ENCODE measurements around the gene OSBPL3.

The OSBPL3 gene

DNA sequence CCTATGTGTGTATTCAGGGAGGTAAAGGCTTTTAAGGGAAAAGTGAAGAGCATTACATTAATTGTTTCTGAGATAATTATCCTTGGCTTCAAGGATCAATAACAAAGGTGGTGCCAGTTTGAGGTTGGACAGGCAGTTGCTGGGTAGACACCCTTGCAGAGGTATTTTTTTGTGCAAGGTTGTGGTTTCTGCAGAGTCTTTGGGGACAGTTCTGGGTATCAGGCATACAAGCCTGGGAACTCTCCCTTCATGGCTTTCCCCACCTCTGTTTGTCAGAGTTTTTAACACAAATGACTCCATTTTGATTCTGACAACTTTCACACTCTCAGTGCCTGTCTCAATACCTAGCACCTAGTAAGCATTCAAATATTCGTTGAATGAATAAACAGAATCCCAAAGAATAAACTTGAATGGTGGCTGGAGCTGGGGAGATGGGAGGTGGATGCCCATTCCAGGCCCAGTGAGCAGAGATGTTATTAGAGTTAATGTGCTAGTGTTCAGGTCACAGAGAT lies 7.4 kb upstream of the OSBPL3 start:
- TF ChIP-seq, protein P1, sequence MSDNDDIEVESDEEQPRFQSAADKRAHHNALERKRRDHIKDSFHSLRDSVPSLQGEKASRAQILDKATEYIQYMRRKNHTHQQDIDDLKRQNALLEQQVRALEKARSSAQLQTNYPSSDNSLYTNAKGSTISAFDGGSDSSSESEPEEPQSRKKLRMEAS (IDR thresholded peaks at IDR 0.05; ENCODE audit: low read depth, low read length): no peak
- no peak for TF ChIP-seq MYC (IDR thresholded peaks at IDR 0.05; ENCODE audit: low read depth, low read length)
- TF ChIP-seq CTCF (IDR thresholded peaks at IDR 0.05; ENCODE audit: low read depth, low read length): no peak
- no peak for TF ChIP-seq POLR2A (IDR thresholded peaks at IDR 0.05; ENCODE audit: extremely low read depth, insufficient read length)
- H3K4me3 ChIP-seq (ENCODE audit: low read depth, low read length): no peak overlapping the region
- no peak for DNase-seq (ENCODE audit: low read depth)

GRCh38 chr7:24982917-24983316 lies 2.9 kb upstream of the OSBPL3 start:
- DNase-seq (ENCODE audit: low read depth): peak; percentile 30
- TF ChIP-seq, protein P1 (IDR thresholded peaks at IDR 0.05; ENCODE audit: low read depth, low read length): no peak
- TF ChIP-seq CTCF (IDR thresholded peaks at IDR 0.05; ENCODE audit: low read depth, low read length): peak; percentile 42
- no peak overlapping the region for H3K4me3 ChIP-seq (ENCODE audit: low read depth, low read length)

GRCh38 chr7:24981171-24981951 lies 1.4 kb upstream of the OSBPL3 start:
- no peak for TF ChIP-seq CTCF (IDR thresholded peaks at IDR 0.05; ENCODE audit: low read depth, low read length)
- TF ChIP-seq MYC (IDR thresholded peaks at IDR 0.05; ENCODE audit: low read depth, low read length): no peak
- TF ChIP-seq POLR2A (IDR thresholded peaks at IDR 0.05; ENCODE audit: extremely low read depth, insufficient read length): no peak
- TF ChIP-seq, protein P1 (IDR thresholded peaks at IDR 0.05; ENCODE audit: low read depth, low read length): no peak
- peak; percentile 59 for DNase-seq (ENCODE audit: low read depth)

DNA sequence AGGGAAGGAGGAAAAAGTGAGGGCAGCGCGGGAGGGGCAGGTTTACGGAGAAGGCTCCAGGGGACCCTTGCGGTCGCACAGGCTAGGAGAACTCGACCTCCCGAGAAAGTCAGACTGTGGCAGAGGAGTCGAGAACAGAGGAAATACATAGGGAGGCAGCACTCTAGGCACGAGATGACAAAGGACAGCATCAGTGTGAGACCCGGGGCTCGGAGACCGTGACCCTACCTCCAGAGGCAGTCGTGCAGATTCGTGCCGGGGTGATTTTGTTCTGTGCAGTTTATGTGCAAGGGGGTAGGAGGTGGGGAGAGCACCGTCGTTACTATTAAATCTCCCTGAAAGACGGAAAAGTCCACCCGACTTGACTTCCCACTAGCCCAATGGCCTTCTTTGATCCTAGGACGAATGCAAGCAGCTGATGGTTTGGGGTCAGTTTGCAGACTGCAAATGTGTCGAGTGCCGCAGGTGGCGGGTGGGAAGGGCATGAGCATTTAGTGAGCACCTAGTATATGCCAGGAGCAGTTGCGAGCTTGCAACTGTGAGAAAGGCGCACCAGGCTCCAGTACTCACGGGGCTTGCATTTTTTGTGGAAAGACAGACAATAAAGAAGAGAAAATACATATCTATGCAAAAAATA lies 674 bp upstream of the OSBPL3 start:
- TF ChIP-seq CTCF (IDR thresholded peaks at IDR 0.05; ENCODE audit: low read depth, low read length): no peak
- TF ChIP-seq, protein P1 (IDR thresholded peaks at IDR 0.05; ENCODE audit: low read depth, low read length): no peak
- no peak for TF ChIP-seq POLR2A (IDR thresholded peaks at IDR 0.05; ENCODE audit: extremely low read depth, insufficient read length)
- H3K4me3 ChIP-seq (ENCODE audit: low read depth, low read length): peak overlapping the region; percentile 75
- no peak for DNase-seq (ENCODE audit: low read depth)

More at GRCh38 chr7:24981171-24981951, 1.4 kb upstream of the OSBPL3 start:
- H3K4me3 ChIP-seq (ENCODE audit: low read depth, low read length): peak overlapping the region; percentile 53

DNA sequence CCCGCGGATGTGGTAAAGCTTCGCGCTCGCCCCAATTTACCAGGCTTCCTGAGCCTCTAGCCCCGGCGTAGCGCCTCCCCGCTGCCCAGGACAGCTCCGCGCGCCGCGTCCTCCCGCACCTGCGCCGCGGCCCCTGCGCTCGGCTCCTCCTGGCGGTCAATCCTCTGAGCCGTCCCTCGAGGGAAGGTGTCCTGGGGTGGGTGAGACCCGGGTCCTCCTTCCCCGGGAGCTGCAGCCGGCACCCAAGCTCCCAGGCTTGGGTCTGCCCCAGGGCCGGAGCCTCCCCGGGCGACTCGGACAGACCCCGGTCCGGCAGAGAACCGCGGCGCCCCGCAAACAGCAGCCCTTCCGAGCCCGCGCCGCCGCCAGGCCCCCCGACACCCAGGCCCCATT lies 512 bp downstream of the OSBPL3 start:
- peak overlapping the region; percentile 68 for H3K4me3 ChIP-seq (ENCODE audit: low read depth, low read length)
- peak; percentile 90 for DNase-seq (ENCODE audit: low read depth)
- TF ChIP-seq, protein P1 (IDR thresholded peaks at IDR 0.05; ENCODE audit: low read depth, low read length): peak; percentile 68
- peak; percentile 60; the same call in 1 of the 2 replicates for TF ChIP-seq MYC (IDR thresholded peaks at IDR 0.05; ENCODE audit: low read depth, low read length)
- peak; percentile 30 for TF ChIP-seq POLR2A (IDR thresholded peaks at IDR 0.05; ENCODE audit: extremely low read depth, insufficient read length)
- TF ChIP-seq CTCF (IDR thresholded peaks at IDR 0.05; ENCODE audit: low read depth, low read length): peak; percentile 33
